K562 (cell line): ENCODE data around the gene FAM53B.

ENCODE experiments used
- FOXP1 ChIP-seq: sonication (generic); formaldehyde crosslinking; IDR thresholded peaks from 2 replicates; pipeline ENCODE4 v1.8.0; 2022; ENCODE audit warnings: mild to moderate bottlenecking, missing genetic modification reagents
- ZNF324 ChIP-seq: fragments of 250-450 bp; sonication (Bioruptor Pico); IDR thresholded peaks from 2 replicates; pipeline ENCODE4 v1.4.0; 2020; ENCODE audit warnings: mild to moderate bottlenecking
- TF ChIP-seq, protein P1 (sequence below), 3 experiments: IDR thresholded peaks in 2 of 3; conservative IDR thresholded peaks in 1 of 3; 2 replicates each; pipeline ENCODE4 v1.5.1; 2011 to 2012; ENCODE audit warnings: low read length in 3 of 3, mild to moderate bottlenecking in 3 of 3, control low read depth in 2 of 3, improper control_type of control experiment in 1 of 3, inconsistent platforms in 1 of 3, low read depth in 1 of 3, mixed read lengths in 1 of 3, moderate library complexity in 1 of 3; ENCODE audit not compliant: insufficient read depth in 2 of 3

DNA sequence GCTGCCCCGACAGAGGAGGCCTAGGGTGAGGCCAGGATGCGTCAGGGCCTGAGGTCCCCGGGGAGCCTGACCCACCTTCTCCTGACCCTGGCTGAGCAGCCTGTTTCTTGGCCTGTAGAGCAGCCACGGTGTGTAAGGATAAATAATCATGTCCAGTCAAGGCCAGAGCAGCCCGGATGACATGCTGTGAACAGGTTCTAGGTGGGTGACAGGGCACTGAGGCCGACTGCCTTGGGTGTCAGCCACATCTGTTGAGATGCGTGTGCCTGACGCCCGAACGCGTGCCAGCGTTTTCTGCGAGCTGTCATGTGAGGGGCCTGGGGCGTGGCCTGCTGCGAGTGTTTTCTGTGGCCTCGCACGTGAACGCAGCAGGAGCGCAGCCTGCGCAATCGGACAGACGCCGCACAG lies 118.3 kb downstream of the FAM53B start:
- TF ChIP-seq ZNF324 = no peak
- TF ChIP-seq, protein P1, sequence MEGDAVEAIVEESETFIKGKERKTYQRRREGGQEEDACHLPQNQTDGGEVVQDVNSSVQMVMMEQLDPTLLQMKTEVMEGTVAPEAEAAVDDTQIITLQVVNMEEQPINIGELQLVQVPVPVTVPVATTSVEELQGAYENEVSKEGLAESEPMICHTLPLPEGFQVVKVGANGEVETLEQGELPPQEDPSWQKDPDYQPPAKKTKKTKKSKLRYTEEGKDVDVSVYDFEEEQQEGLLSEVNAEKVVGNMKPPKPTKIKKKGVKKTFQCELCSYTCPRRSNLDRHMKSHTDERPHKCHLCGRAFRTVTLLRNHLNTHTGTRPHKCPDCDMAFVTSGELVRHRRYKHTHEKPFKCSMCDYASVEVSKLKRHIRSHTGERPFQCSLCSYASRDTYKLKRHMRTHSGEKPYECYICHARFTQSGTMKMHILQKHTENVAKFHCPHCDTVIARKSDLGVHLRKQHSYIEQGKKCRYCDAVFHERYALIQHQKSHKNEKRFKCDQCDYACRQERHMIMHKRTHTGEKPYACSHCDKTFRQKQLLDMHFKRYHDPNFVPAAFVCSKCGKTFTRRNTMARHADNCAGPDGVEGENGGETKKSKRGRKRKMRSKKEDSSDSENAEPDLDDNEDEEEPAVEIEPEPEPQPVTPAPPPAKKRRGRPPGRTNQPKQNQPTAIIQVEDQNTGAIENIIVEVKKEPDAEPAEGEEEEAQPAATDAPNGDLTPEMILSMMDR (IDR thresholded peaks at IDR 0.05 in 2 of 3, conservative IDR thresholded peaks at IDR 0.05 in 1 of 3; ENCODE audit: insufficient read depth in 2 of 3, low read depth in 1 of 3, low read length in 3 of 3) = no peak
- no peak for TF ChIP-seq FOXP1 (CRISPR knock-in tag)
